Adrenal gland (tissue), 12 donors: ENCODE measurements around the gene PTH1R. TPM values are rescaled to one million over a fixed set of nuclear protein-coding genes. Genes with fewer than 3 reads are reported as not detected.

ENCODE experiments used
- DNase-seq, 7 donors: peaks; one replicate each; pipeline ENCODE4 v3.0.0-alpha.2; 2019 to 2020
- H3K27ac ChIP-seq, 5 donors: fragments of 200-600 bp; sonication (generic) in 4 of 5; 1 replicate in 3 of 5; 2 replicates in 2 of 5; pipeline versions ENCODE4 v1.5.1 to v1.8.0; 2016 to 2020; ENCODE audit warnings: mild to moderate bottlenecking in 1 of 5
- H3K27me3 ChIP-seq: fragments of 200-600 bp; 2 replicates; pipeline ENCODE4 v1.8.0; 2021
- H3K36me3 ChIP-seq, 2 donors: fragments of 200-600 bp; replicated peaks in 1 of 2; 1 replicate in 1 of 2; 2 replicates in 1 of 2; pipeline versions ENCODE4 v1.5.1 to v1.8.0; 2018 to 2022
- H3K4me1 ChIP-seq, 2 donors: fragments of 200-600 bp; replicated peaks in 1 of 2; 1 replicate in 1 of 2; 2 replicates in 1 of 2; pipeline versions ENCODE4 v1.5.1 to v1.8.0; 2018 to 2021
- H3K4me3 ChIP-seq, 4 donors: fragments of 200-600 bp; sonication (generic) in 3 of 4; one replicate each; pipeline ENCODE4 v1.5.1; 2016 to 2018
- H3K9me3 ChIP-seq, 3 donors: fragments of 200-600 bp; sonication (generic) in 1 of 3; replicated peaks in 1 of 3; 1 replicate in 2 of 3; 2 replicates in 1 of 3; pipeline versions ENCODE4 v1.5.1 to v1.8.0; 2016 to 2021
- CTCF ChIP-seq, 6 experiments: fragments of 450-650 bp in 4 of 6; fragments of 200-600 bp in 2 of 6; sonication (generic) in 1 of 6; IDR thresholded peaks; 1 replicate in 5 of 6; 2 replicates in 1 of 6; pipeline versions ENCODE4 v1.5.1 to v1.8.0; 2016 to 2021; ENCODE audit warnings: antibody characterized with exemption in 6 of 6, mild to moderate bottlenecking in 2 of 6, moderate library complexity in 1 of 6
- POLR2A ChIP-seq, 2 donors: fragments of 450-650 bp; IDR thresholded peaks; one replicate each; pipeline ENCODE4 v1.6.1; 2017; ENCODE audit warnings: antibody characterized with exemption in 2 of 2, mild to moderate bottlenecking in 2 of 2, moderate library complexity in 1 of 2
- WGBS, 4 donors: extraction: QIAGEN DNeasy Blood & Tissue Kit in 2 of 4; methylation state at CpG; one replicate each; pipeline versions ENCODE4 v1.1.5 to v1.1.7; 2013 to 2017; 5-methylcytosine and 5-hydroxymethylcytosine counted together
- intact Hi-C, 2 donors: fragments of 100-400 bp; cut with DNase I; formaldehyde crosslinking; loops; one replicate each; pipeline versions ENCODE4 v1.14.1 to v1.15.0; 2022 to 2023
- polyA plus RNA-seq, 3 donors: library from polyadenylated mRNA; stranded (reverse); fragments of 200-250 nt in 2 of 3; fragments of 350-450 nt in 1 of 3; fragmentation: Illumina TruSeq in 1 of 3; extraction: RNeasy Lipid Tissue Mini Kit (QIAGEN cat#74804) in 1 of 3; gene quantifications; one replicate each; pipeline ENCODE4 v1.2.3, GENCODE V29; 2013 to 2014
- total RNA-seq, 9 donors: library from RNA; depleted of rRNA in 4 of 9; stranded (reverse); fragments of >200 nt in 4 of 9; fragments of 120-200 nt in 1 of 9; fragmentation: NEBNext Ultra II Directional in 1 of 9; extraction: Animal tissue kit (Norgen Biotek cat#: 25700) in 1 of 9; gene quantifications; one replicate each; pipeline versions ENCODE4 v1.1.0 to v1.2.4, GENCODE V29; 2013 to 2023
- donor health status: healthy with polysubstance abuse.
- donor health status: Bipolar disorder and iron deficiency.
- donor health status: DM: yes; HTN: yes; CAD: no.
- donor health status: DM: no; HTN: no; CAD: no.
- donor health status: DM: no; HTN: no; CAD: no.
- donor health status: DM: yes; HTN: yes; CAD: no.

The PTH1R gene
- total and polyA plus RNA-seq, 12 donors = 10.0 to 1,399 (median 47.5) TPM

DNA sequence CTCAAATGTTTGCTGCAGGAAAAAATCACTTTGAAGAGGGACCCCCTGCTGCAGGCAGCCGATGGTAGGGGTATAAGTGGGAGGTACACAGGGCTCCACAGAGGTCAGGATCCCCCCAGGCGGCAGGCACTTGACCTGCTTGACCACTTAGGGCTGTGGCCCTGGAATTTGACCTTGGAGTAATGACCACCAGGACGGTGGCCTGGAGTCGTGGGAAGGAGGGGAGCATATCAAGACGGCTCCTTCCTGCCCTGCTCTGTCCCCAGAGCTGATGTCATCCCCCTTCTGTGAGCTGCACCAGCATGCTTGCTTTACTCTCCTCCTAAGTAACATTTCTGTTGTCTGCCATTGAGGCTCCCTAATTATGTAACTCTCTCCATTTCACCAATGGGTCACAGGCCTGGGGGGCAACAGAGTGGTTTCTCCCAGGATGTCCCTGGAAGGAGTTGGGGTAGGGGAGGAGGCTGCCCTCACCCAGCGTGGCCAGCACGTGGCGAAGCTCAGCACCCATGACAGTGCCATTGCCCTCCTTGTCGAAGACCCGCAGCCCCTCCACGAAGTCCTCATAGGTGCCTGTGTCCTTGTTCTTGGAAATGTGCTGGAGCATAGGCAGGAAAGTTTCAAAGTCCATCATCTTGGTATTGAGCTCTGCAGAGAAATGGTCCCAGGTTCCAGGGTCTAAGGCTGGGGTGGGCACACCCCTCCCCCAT, 18.4 kb upstream of the PTH1R start:
- no peak for TF ChIP-seq POLR2A (IDR thresholded peaks at IDR 0.05)
- Histone ChIP-seq H3K36me3 (no peaks in the 10 kb centered on the region), H3K27me3 (no peaks in the 10 kb centered on the region), H3K9me3 (no peaks in the 10 kb centered on the region), H3K4me1 (peaks cover 0 to 5% of the 10 kb centered on the region in 2 donors), H3K4me3 (no peak overlapping the region), H3K27ac (no peak overlapping the region)
- 67 to 82% (median 79%) methylated on average over 5 to 11 of the region's 11 CpGs for WGBS, 4 donors
- peak in 3 of 7 donors; percentile 4 to 15 (median 9) for DNase-seq
- intact Hi-C loops = no loop called here

DNA sequence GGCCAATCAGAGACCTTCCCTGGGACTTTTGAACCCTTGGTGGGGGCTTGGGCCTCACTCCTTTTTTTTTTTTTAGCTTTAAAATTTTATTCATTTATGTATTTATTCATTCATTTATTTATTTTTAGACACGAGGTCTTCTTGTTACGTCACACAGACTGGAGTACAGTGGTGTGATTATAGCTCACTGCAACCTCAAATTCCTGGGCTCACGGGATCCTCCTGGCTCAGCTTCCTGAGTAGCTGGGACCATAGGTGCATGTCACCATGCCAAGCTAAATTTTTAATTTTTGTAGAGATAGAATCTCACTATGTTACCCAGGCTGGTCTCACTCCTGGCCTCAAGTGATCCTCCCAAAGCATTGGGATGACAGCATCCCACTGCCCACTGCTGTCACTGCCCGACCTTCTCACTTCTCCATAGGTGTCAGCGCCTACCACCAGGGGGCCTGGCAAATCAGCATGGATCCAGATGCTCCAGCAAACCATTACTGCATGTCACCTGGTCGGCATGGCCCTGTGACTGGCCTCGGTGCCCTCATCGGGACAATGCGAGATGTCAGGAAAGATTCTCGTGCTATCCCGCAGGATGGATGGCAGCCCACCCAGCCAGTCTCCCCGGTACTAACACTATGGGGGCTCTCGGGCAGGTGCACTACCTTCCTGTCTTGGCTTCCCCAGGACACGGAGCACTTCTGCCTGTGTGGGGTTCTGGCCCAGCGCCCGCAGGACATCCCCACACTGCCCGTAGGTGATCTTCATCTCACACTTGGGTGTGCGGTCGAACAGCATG, 17.3 kb upstream of the PTH1R start:
- Histone ChIP-seq H3K27me3 (no peaks in the 10 kb centered on the region), H3K27ac (no peak overlapping the region), H3K4me3 (no peak overlapping the region), H3K4me1 (peaks cover 0 to 5% of the 10 kb centered on the region in 2 donors), H3K36me3 (no peaks in the 10 kb centered on the region), H3K9me3 (no peaks in the 10 kb centered on the region)
- peak in 4 of 7 donors; percentile 12 to 31 (median 14) for DNase-seq
- WGBS, 4 donors = 83 to 91% (median 87%) methylated on average over 6 to 19 of the region's 19 CpGs
- intact Hi-C loops = loop anchor here (5.0 to 10.0 kb wide), 2 partner anchors 42 to 155 kb away; partner anchors contain the start of gene TMIE (in 2 of the 2)
- TF ChIP-seq CTCF (IDR thresholded peaks at IDR 0.05) = peak in 4 of 6 experiments; percentile 6 to 34 (median 14)
- TF ChIP-seq POLR2A (IDR thresholded peaks at IDR 0.05) = no peak

DNA sequence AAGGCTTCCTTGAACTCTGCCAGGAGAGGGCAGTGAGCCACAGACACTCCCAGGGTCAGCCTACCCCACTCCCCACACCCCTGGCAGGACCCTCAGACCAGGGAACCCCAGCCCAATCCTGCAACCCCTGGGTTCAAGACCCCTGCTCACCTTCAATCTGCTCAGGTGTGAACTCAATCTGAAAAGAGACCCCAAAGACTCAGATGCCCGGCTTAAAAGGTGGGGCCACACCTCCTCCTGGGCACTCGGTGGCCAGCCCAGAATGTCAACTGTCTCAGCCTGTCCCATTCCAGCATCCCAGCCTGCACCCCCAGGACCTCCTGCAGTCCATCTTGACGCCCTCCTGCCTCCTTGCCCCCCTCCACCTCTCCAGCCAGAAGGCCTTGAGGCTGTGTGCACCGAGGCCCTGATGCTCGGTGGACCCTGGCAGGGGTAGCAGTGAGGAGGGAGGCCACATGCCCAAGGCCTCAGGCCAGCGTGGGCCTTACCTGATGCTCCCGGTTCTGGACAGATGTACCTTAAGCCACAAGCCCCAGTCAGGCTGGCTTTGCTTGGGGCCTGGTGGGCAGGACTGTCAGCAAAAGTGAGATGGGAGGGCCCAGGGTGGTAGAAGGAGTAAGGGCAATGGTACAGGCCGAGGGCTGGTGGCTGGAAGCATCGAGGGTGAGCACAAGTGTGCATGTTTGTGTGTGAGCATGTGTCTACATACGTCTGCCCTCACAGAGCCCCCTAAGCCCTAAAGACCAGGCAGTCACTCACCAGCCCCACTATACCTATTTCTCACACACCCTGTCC, 16.5 kb upstream of the PTH1R start:
- no peaks in the 10 kb centered on the region for H3K36me3 ChIP-seq
- WGBS, 4 donors = 86 to 89% (median 87%) methylated on average over 6 to 10 of the region's 10 CpGs
- peaks cover 0 to 5% of the 10 kb centered on the region in 2 donors for H3K4me1 ChIP-seq
- no peak overlapping the region for H3K27ac ChIP-seq
- no peaks in the 10 kb centered on the region for H3K9me3 ChIP-seq
- TF ChIP-seq CTCF (IDR thresholded peaks at IDR 0.05) = no peak
- no peak for TF ChIP-seq POLR2A (IDR thresholded peaks at IDR 0.05)
- no peaks in the 10 kb centered on the region for H3K27me3 ChIP-seq
- DNase-seq = peak in 3 of 7 donors; percentile 7 to 11 (median 10)
- H3K4me3 ChIP-seq = no peak overlapping the region
- intact Hi-C loops = loop anchor here (5.0 to 10.0 kb wide), 2 partner anchors 41 to 156 kb away; partner anchors contain the start of gene TMIE (in 2 of the 2)

GRCh38 chr3:46861605-46862368, 15.7 kb upstream of the PTH1R start:
- H3K27me3 ChIP-seq = no peaks in the 10 kb centered on the region
- WGBS, 4 donors = 37 to 63% (median 59%) methylated on average over 10 to 12 of the region's 12 CpGs
- no peaks in the 10 kb centered on the region for H3K9me3 ChIP-seq
- H3K4me1 ChIP-seq = peaks cover under 1 to 5% of the 10 kb centered on the region in 2 donors
- intact Hi-C loops = loop anchor here (5.0 to 10.0 kb wide), 2 partner anchors 41 to 157 kb away; partner anchors contain the start of gene TMIE (in 2 of the 2)
- H3K4me3 ChIP-seq = no peak overlapping the region
- no peaks in the 10 kb centered on the region for H3K36me3 ChIP-seq
- TF ChIP-seq CTCF (IDR thresholded peaks at IDR 0.05) (no peak), POLR2A (IDR thresholded peaks at IDR 0.05) (no peak)
- peak in 3 of 7 donors; percentile 31 to 39 (median 37) for DNase-seq
- H3K27ac ChIP-seq = no peak overlapping the region
